ENCODE data around the gene WNT4.

- TF ChIP-seq CTCF (IDR thresholded peaks at IDR 0.05) (no peak), POLR2AphosphoS5 (IDR thresholded peaks at IDR 0.05; ENCODE audit: low read depth, low read length) (no peak), REST (IDR thresholded peaks at IDR 0.05; ENCODE audit: insufficient read depth in 1 of 2, low read depth in 2 of 2, low read length in 1 of 2) (no peak)
Observed at GRCh38 chr1:22166439-22166838, 23.5 kb upstream of the WNT4 start.
